Nephron progenitor cell (in vitro differentiated cells): Measurements from ENCODE around the gene HSD11B1L.
"Not testable (repeated sequence)": the region's sequence is repeated elsewhere in the genome, so short reads cannot be mapped to it uniquely, and the experiment has no call there.

Experiments used
- DNase-seq: peaks from one replicate; pipeline ENCODE4 v3.0.0; 2021
- H3K27ac Mint-ChIP-seq: 2 replicates; pipeline ENCODE4 v1.8.0; 2021; ENCODE audit warnings: mild to moderate bottlenecking, moderate library complexity, mixed read lengths
- H3K27me3 Mint-ChIP-seq: 2 replicates; pipeline ENCODE4 v1.8.0; 2021; ENCODE audit warnings: mild to moderate bottlenecking, low read depth, mixed read lengths; ENCODE audit not compliant: poor library complexity
- H3K36me3 Mint-ChIP-seq: 2 replicates; pipeline ENCODE4 v1.8.0; 2021; ENCODE audit warnings: low read depth, mixed read lengths
- H3K4me1 Mint-ChIP-seq: 2 replicates; pipeline ENCODE4 v1.8.0; 2021; ENCODE audit warnings: mixed read lengths
- H3K4me3 Mint-ChIP-seq: 2 replicates; pipeline ENCODE4 v1.8.0; 2021; ENCODE audit warnings: mild to moderate bottlenecking, moderate library complexity, mixed read lengths
- H3K9me3 Mint-ChIP-seq: 2 replicates; pipeline ENCODE4 v1.8.0; 2021; ENCODE audit warnings: mild to moderate bottlenecking, moderate library complexity, mixed read lengths
- TF ChIP-seq, protein P1 (sequence below): fragments of 200-600 bp; sonication (generic); IDR thresholded peaks from 2 replicates; pipeline ENCODE4 v1.5.0; 2021; ENCODE audit warnings: antibody characterized with exemption

HSD11B1L gene

GRCh38 chr19:5718579-5719273 lies 37.9 kb downstream of the HSD11B1L start:
- no peaks in the 10 kb centered on the region for H3K9me3 Mint-ChIP-seq
- peak overlapping the region; percentile 95 for H3K4me3 Mint-ChIP-seq
- no peaks in the 10 kb centered on the region for H3K27me3 Mint-ChIP-seq
- peaks cover 24% of the 10 kb centered on the region for H3K4me1 Mint-ChIP-seq
- peak overlapping the region; percentile 91 for H3K27ac Mint-ChIP-seq
- peaks cover 21% of the 10 kb centered on the region for H3K36me3 Mint-ChIP-seq
- no peak for DNase-seq
- TF ChIP-seq, protein P1, sequence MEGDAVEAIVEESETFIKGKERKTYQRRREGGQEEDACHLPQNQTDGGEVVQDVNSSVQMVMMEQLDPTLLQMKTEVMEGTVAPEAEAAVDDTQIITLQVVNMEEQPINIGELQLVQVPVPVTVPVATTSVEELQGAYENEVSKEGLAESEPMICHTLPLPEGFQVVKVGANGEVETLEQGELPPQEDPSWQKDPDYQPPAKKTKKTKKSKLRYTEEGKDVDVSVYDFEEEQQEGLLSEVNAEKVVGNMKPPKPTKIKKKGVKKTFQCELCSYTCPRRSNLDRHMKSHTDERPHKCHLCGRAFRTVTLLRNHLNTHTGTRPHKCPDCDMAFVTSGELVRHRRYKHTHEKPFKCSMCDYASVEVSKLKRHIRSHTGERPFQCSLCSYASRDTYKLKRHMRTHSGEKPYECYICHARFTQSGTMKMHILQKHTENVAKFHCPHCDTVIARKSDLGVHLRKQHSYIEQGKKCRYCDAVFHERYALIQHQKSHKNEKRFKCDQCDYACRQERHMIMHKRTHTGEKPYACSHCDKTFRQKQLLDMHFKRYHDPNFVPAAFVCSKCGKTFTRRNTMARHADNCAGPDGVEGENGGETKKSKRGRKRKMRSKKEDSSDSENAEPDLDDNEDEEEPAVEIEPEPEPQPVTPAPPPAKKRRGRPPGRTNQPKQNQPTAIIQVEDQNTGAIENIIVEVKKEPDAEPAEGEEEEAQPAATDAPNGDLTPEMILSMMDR: no peak

DNA sequence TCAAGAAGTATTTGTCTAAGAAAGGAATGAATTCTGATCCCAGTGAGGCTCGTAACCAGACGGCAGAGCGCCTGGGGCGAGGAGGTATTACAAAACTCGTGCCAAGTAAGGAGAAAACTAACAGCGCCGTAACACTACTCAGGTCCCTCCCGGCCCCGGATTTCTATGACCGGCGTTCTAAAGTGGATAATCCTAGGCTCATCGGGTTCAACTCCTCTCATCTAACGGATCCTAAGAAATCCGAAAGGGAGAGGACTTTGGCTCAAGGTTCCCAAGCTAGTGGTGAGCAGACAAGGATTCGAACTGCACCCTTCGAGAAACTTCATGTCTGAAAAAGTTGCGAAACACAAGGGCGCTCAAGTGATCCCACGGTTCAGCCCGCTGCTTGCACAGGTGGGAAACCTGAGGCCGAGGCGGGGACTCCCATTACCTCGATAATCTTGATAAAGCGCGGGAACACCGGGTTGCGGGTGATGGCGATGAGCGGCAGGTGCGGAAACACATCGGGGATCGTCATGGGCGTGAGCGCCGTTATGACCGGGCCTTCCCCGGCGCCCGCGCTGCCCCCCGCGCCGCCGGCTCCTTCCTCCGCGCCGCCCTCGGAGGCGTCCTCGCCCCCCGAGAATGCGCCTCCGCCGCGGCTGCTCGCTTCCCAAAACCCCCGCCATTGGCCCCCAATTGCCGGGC lies 38.6 kb downstream of the HSD11B1L start:
- DNase-seq: no peak
- peak overlapping the region; percentile 91 for H3K27ac Mint-ChIP-seq
- peaks cover 24% of the 10 kb centered on the region for H3K4me1 Mint-ChIP-seq
- peak overlapping the region; percentile 95 for H3K4me3 Mint-ChIP-seq
- TF ChIP-seq, protein P1: no peak
- H3K27me3 Mint-ChIP-seq: peaks cover 5% of the 10 kb centered on the region
- no peaks in the 10 kb centered on the region for H3K9me3 Mint-ChIP-seq
- H3K36me3 Mint-ChIP-seq: peaks cover 16% of the 10 kb centered on the region

DNA sequence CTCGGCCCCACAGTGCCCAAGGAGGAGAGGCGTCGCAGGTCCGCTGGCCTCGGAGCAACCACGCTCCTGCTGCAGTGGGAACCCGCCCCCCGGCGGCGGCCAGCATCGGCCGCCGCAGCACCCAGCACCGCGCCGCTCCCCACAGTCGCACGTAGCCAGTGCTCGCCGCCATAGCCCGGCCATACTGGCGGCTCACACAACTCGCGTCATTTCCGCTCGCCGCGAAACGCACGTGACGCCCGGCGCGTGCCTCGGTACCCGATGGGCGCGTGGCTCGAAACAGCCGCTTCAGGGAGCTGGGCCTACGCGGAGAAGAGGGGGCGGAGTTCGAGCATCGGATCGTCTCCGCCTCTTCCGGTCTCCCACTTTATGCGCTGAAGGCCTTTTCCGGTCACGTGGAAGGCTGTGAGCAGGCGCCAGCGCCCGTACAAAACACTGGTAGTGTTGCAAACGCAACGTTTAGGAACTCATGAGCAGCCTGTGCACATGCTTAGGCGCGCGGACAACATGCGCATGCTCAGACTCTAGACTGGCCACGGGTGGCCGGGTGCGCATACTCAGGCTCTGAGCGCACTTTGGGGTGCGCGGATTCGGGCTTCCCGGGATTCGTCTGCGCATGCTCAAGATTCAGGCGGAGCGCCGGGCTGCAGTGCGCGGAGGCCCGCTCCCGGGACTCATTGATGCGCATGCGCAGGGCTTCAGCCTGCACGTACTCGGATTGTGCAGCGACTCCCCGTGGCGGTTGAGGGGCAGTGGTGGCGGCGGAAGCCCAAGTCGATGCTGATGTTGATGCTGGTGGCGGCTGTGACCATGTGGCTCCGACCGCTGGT lies 39.3 kb downstream of the HSD11B1L start, which contains the start of the genes CATSPERD and LONP1:
TSS of gene CATSPERD (plus strand) at position 677 of the 830 bp plus-strand sequence. CDS start at position 778, 101 bp downstream.
TSS of gene LONP1 (minus strand) at position 186 of the 830 bp plus-strand sequence. CDS start at position 172, 14 bp downstream.
- peak within 1 kb of the TSS; percentile 95 for H3K4me3 Mint-ChIP-seq
- TF ChIP-seq, protein P1: peak; percentile 78
- peaks cover 11% of the 10 kb centered on the region for H3K27me3 Mint-ChIP-seq
- no peaks in the 10 kb centered on the region for H3K9me3 Mint-ChIP-seq
- peaks cover 24% of the 10 kb centered on the region for H3K4me1 Mint-ChIP-seq
- H3K36me3 Mint-ChIP-seq: peaks cover 16% of the 10 kb centered on the region
- H3K27ac Mint-ChIP-seq: peak within 1 kb of the TSS; percentile 98
- peak; percentile 99 for DNase-seq

GRCh38 chr19:5727453-5728050 lies 46.7 kb downstream of the HSD11B1L start:
- TF ChIP-seq, protein P1: no peak
- Mint-ChIP-seq H3K4me1 (no peaks in the 10 kb centered on the region), H3K36me3 (no peaks in the 10 kb centered on the region), H3K27ac (no peak overlapping the region), H3K9me3 (peaks cover 12% of the 10 kb centered on the region), H3K4me3 (no peak overlapping the region), H3K27me3 (peaks cover 30% of the 10 kb centered on the region)
- DNase-seq: no peak

- peaks cover 25% of the 10 kb centered on the region for H3K27me3 Mint-ChIP-seq
- not testable (repeated sequence) for H3K4me3 Mint-ChIP-seq, H3K4me1 Mint-ChIP-seq, H3K36me3 Mint-ChIP-seq, H3K9me3 Mint-ChIP-seq, DNase-seq, H3K27ac Mint-ChIP-seq
Observed at GRCh38 chr19:5733172-5733571, 52.3 kb downstream of the HSD11B1L start.
